MG63 (cell line): Measurements from ENCODE around the gene MDK. TPM values are rescaled to one million over a fixed set of nuclear protein-coding genes. Genes with fewer than 3 reads are reported as not detected.

ENCODE experiments used
- DNase-seq: peaks from one replicate; pipeline ENCODE4 v3.0.0-alpha.2; 2020
- H3K27me3 ChIP-seq: fragments of 250-450 bp; sonication (Bioruptor Pico); 2 replicates; pipeline ENCODE4 v1.5.1; 2020; ENCODE audit warnings: mild to moderate bottlenecking, moderate library complexity
- H3K36me3 ChIP-seq: fragments of 250-450 bp; sonication (Bioruptor Pico); 2 replicates; pipeline ENCODE4 v1.5.1; 2020; ENCODE audit warnings: mild to moderate bottlenecking, moderate library complexity
- H3K4me3 ChIP-seq: fragments of 250-450 bp; sonication (Bioruptor Pico); 2 replicates; pipeline ENCODE4 v1.5.1; 2020; ENCODE audit warnings: mild to moderate bottlenecking, moderate library complexity
- H3K9me3 ChIP-seq: fragments of 250-450 bp; sonication (Bioruptor Pico); 2 replicates; pipeline ENCODE4 v1.5.1; 2020; ENCODE audit warnings: mild to moderate bottlenecking, moderate library complexity
- total RNA-seq: library from RNA; depleted of rRNA; stranded (reverse); fragments of >200 nt; shearing (Covaris generic); gene quantifications from 2 replicates; pipeline ENCODE4 v1.2.3, GENCODE V29; 2014; ENCODE audit warnings: low replicate concordance; rRNA removed

MDK gene
- total RNA-seq, result 0.82 and 2.8 TPM in 2 replicates

- Histone ChIP-seq H3K27me3 (no peaks in the 10 kb centered on the region), H3K9me3 (no peaks in the 10 kb centered on the region), H3K36me3 (no peaks in the 10 kb centered on the region; the same call in 1 of the 2 replicates), H3K4me3 (peak within 1 kb of the TSS; percentile 41)
- DNase-seq, result no peak
Measured at GRCh38 chr11:46381048-46381818, at the start of gene MDK. Gene MDK, plus strand, starts transcription at chr11:46381669. Its CDS starts 389 bp downstream, at chr11:46382058.

GRCh38 chr11:46332093-46332567 lies 49.3 kb upstream of the MDK start:
- DNase-seq, result no peak
- Histone ChIP-seq H3K4me3 (no peak overlapping the region), H3K9me3 (no peaks in the 10 kb centered on the region), H3K36me3 (no peaks in the 10 kb centered on the region), H3K27me3 (no peaks in the 10 kb centered on the region)

- Histone ChIP-seq H3K36me3 (no peaks in the 10 kb centered on the region), H3K4me3 (no peak overlapping the region), H3K27me3 (no peaks in the 10 kb centered on the region), H3K9me3 (no peaks in the 10 kb centered on the region)
- DNase-seq, result no peak
Measured at GRCh38 chr11:46332568-46333393, 48.7 kb upstream of the MDK start.

- no peaks in the 10 kb centered on the region for H3K36me3 ChIP-seq
- H3K27me3 ChIP-seq, result no peaks in the 10 kb centered on the region
- H3K9me3 ChIP-seq, result no peaks in the 10 kb centered on the region
- no peak overlapping the region for H3K4me3 ChIP-seq
- DNase-seq, result no peak
Measured at GRCh38 chr11:46333394-46333947, 48.0 kb upstream of the MDK start.

- H3K4me3 ChIP-seq, result no peak overlapping the region
- H3K9me3 ChIP-seq, result no peaks in the 10 kb centered on the region
- H3K27me3 ChIP-seq, result no peaks in the 10 kb centered on the region
- DNase-seq, result no peak
- H3K36me3 ChIP-seq, result no peaks in the 10 kb centered on the region
Measured at GRCh38 chr11:46334211-46334610, 47.3 kb upstream of the MDK start.

GRCh38 chr11:46335271-46335670 lies 46.2 kb upstream of the MDK start:
- Histone ChIP-seq H3K9me3 (no peaks in the 10 kb centered on the region), H3K36me3 (no peaks in the 10 kb centered on the region), H3K27me3 (no peaks in the 10 kb centered on the region), H3K4me3 (no peak overlapping the region)
- no peak for DNase-seq

- Histone ChIP-seq H3K9me3 (no peaks in the 10 kb centered on the region), H3K36me3 (no peaks in the 10 kb centered on the region), H3K27me3 (no peaks in the 10 kb centered on the region), H3K4me3 (no peak overlapping the region)
- peak; percentile 26 for DNase-seq
Measured at GRCh38 chr11:46335890-46336562, 45.4 kb upstream of the MDK start.

- no peak for DNase-seq
- no peaks in the 10 kb centered on the region for H3K27me3 ChIP-seq
- no peak overlapping the region for H3K4me3 ChIP-seq
- H3K36me3 ChIP-seq, result no peaks in the 10 kb centered on the region
- no peaks in the 10 kb centered on the region for H3K9me3 ChIP-seq
Measured at GRCh38 chr11:46336563-46337180, 44.8 kb upstream of the MDK start.

- Histone ChIP-seq H3K27me3 (no peaks in the 10 kb centered on the region), H3K36me3 (no peaks in the 10 kb centered on the region), H3K4me3 (no peak overlapping the region), H3K9me3 (no peaks in the 10 kb centered on the region)
- DNase-seq, result no peak
Measured at GRCh38 chr11:46337626-46338345, 43.7 kb upstream of the MDK start.

- no peaks in the 10 kb centered on the region for H3K9me3 ChIP-seq
- no peak overlapping the region for H3K4me3 ChIP-seq
- no peaks in the 10 kb centered on the region for H3K36me3 ChIP-seq
- DNase-seq, result no peak
- no peaks in the 10 kb centered on the region for H3K27me3 ChIP-seq
Measured at GRCh38 chr11:46338636-46338987, 42.9 kb upstream of the MDK start.

- Histone ChIP-seq H3K4me3 (no peak overlapping the region), H3K36me3 (no peaks in the 10 kb centered on the region), H3K27me3 (no peaks in the 10 kb centered on the region), H3K9me3 (no peaks in the 10 kb centered on the region)
- no peak for DNase-seq
Measured at GRCh38 chr11:46338988-46339666, 42.3 kb upstream of the MDK start.

- DNase-seq, result no peak
- no peaks in the 10 kb centered on the region for H3K9me3 ChIP-seq
- H3K27me3 ChIP-seq, result no peaks in the 10 kb centered on the region
- H3K36me3 ChIP-seq, result no peaks in the 10 kb centered on the region
- H3K4me3 ChIP-seq, result no peak overlapping the region
Measured at GRCh38 chr11:46339816-46340215, 41.7 kb upstream of the MDK start.

GRCh38 chr11:46341454-46341853 lies 40.0 kb upstream of the MDK start:
- Histone ChIP-seq H3K9me3 (no peaks in the 10 kb centered on the region), H3K4me3 (no peak overlapping the region), H3K36me3 (no peaks in the 10 kb centered on the region), H3K27me3 (no peaks in the 10 kb centered on the region)
- DNase-seq, result no peak

- Histone ChIP-seq H3K4me3 (no peak overlapping the region), H3K36me3 (no peaks in the 10 kb centered on the region), H3K9me3 (no peaks in the 10 kb centered on the region), H3K27me3 (no peaks in the 10 kb centered on the region)
- DNase-seq, result no peak
Measured at GRCh38 chr11:46342239-46342638, 39.2 kb upstream of the MDK start.

GRCh38 chr11:46343520-46343919 lies 37.9 kb upstream of the MDK start:
- Histone ChIP-seq H3K9me3 (no peaks in the 10 kb centered on the region), H3K4me3 (no peak overlapping the region), H3K27me3 (no peaks in the 10 kb centered on the region), H3K36me3 (no peaks in the 10 kb centered on the region)
- no peak for DNase-seq
